Prostate gland (tissue), 2 donors: ENCODE data around the gene SIGLEC9. TPM values are rescaled to one million over a fixed set of nuclear protein-coding genes. Genes with fewer than 3 reads are reported as not detected.

ENCODE experiments used
- DNase-seq: peaks from one replicate; pipeline ENCODE4 v3.0.0-alpha.2; 2019; ENCODE audit warnings: low spot score
- H3K27ac ChIP-seq, 2 donors: fragments of 200-600 bp; sonication (generic); 2 replicates each; pipeline ENCODE4 v1.5.1; 2017 to 2019
- H3K27me3 ChIP-seq: fragments of 200-600 bp; sonication (generic); replicated peaks from 2 replicates; pipeline ENCODE4 v1.5.1; 2019; ENCODE audit not compliant: insufficient read depth
- H3K36me3 ChIP-seq, 2 donors: fragments of 200-600 bp; sonication (generic); 1 replicate in 1 of 2; 2 replicates in 1 of 2; pipeline versions ENCODE4 v1.5.1 to v1.8.1; 2017 to 2019
- H3K4me1 ChIP-seq: fragments of 200-600 bp; sonication (generic); replicated peaks from 2 replicates; pipeline ENCODE4 v1.5.1; 2019
- H3K4me3 ChIP-seq, 2 donors: fragments of 200-600 bp; sonication (generic); 2 replicates each; pipeline ENCODE4 v1.5.1; 2017 to 2019
- H3K9me3 ChIP-seq: fragments of 200-600 bp; sonication (generic); 2 replicates; pipeline ENCODE4 v1.5.1; 2017
- POLR2A ChIP-seq: fragments of 450-650 bp; IDR thresholded peaks from one replicate; pipeline ENCODE4 v1.6.1; 2016; ENCODE audit warnings: antibody characterized with exemption, mild to moderate bottlenecking
- POLR2AphosphoS5 ChIP-seq: sonication (generic); formaldehyde crosslinking; IDR thresholded peaks from one replicate; pipeline ENCODE4 v1.6.1; 2017; ENCODE audit warnings: antibody characterized with exemption
- WGBS: methylation state at CpG from one replicate; pipeline ENCODE4 v1.1.5; 2018; 5-methylcytosine and 5-hydroxymethylcytosine counted together
- intact Hi-C: fragments of 100-400 bp; cut with DNase I; formaldehyde crosslinking; loops from one replicate; pipeline ENCODE4 v1.14.2; 2022
- total RNA-seq, 2 donors: library from RNA; depleted of rRNA; stranded (reverse); fragments of >200 nt; gene quantifications; one replicate each; pipeline ENCODE4 v1.1.0, GENCODE V29; 2016
- TF ChIP-seq, protein P1 (sequence below), 4 experiments: fragments of 200-600 bp in 2 of 4; fragments of 450-650 bp in 2 of 4; sonication (generic) in 2 of 4; IDR thresholded peaks; 1 replicate in 3 of 4; 2 replicates in 1 of 4; pipeline ENCODE4 v1.5.1; 2016 to 2019; ENCODE audit warnings: antibody characterized with exemption in 4 of 4, mild to moderate bottlenecking in 2 of 4, moderate library complexity in 2 of 4

The SIGLEC9 gene
- total RNA-seq, 2 donors from 2014 or later: 0.77 to 8.2 TPM

GRCh38 chr19:51137792-51138425 lies 13.2 kb downstream of the SIGLEC9 start:
- DNase-seq: no peak
- H3K27ac ChIP-seq: no peak overlapping the region
- no peak overlapping the region for H3K4me3 ChIP-seq
- TF ChIP-seq POLR2A: no peak
- no peak for TF ChIP-seq POLR2AphosphoS5
- TF ChIP-seq, protein P1, sequence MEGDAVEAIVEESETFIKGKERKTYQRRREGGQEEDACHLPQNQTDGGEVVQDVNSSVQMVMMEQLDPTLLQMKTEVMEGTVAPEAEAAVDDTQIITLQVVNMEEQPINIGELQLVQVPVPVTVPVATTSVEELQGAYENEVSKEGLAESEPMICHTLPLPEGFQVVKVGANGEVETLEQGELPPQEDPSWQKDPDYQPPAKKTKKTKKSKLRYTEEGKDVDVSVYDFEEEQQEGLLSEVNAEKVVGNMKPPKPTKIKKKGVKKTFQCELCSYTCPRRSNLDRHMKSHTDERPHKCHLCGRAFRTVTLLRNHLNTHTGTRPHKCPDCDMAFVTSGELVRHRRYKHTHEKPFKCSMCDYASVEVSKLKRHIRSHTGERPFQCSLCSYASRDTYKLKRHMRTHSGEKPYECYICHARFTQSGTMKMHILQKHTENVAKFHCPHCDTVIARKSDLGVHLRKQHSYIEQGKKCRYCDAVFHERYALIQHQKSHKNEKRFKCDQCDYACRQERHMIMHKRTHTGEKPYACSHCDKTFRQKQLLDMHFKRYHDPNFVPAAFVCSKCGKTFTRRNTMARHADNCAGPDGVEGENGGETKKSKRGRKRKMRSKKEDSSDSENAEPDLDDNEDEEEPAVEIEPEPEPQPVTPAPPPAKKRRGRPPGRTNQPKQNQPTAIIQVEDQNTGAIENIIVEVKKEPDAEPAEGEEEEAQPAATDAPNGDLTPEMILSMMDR (IDR thresholded peaks at IDR 0.05): no peak
- H3K36me3 ChIP-seq: no peaks in the 10 kb centered on the region
- H3K4me1 ChIP-seq: no peaks in the 10 kb centered on the region
- no peaks in the 10 kb centered on the region for H3K9me3 ChIP-seq
- WGBS: 74% methylated on average over 9 of the region's 9 CpGs
- peaks cover 4% of the 10 kb centered on the region for H3K27me3 ChIP-seq
- intact Hi-C loops: no loop called here

- DNase-seq: no peak
- Histone ChIP-seq H3K4me1 (no peaks in the 10 kb centered on the region), H3K9me3 (no peaks in the 10 kb centered on the region), H3K4me3 (no peak overlapping the region), H3K36me3 (no peaks in the 10 kb centered on the region), H3K27me3 (peaks cover 4% of the 10 kb centered on the region), H3K27ac (no peak overlapping the region)
- 51% methylated on average over 6 of the region's 6 CpGs for WGBS
- no peak for TF ChIP-seq POLR2AphosphoS5
- no peak for TF ChIP-seq POLR2A
- TF ChIP-seq, protein P1 (IDR thresholded peaks at IDR 0.05): no peak
- intact Hi-C loops: no loop called here
Measured at GRCh38 chr19:51138549-51138979, 13.9 kb downstream of the SIGLEC9 start.

GRCh38 chr19:51139299-51140014 lies 14.8 kb downstream of the SIGLEC9 start:
- TF ChIP-seq POLR2AphosphoS5: no peak
- no peak for TF ChIP-seq POLR2A
- TF ChIP-seq, protein P1 (IDR thresholded peaks at IDR 0.05): no peak
- no peak overlapping the region for H3K4me3 ChIP-seq
- 75% methylated on average over 4 of the region's 4 CpGs for WGBS
- H3K9me3 ChIP-seq: no peaks in the 10 kb centered on the region
- peaks cover 4% of the 10 kb centered on the region for H3K27me3 ChIP-seq
- no peak overlapping the region for H3K27ac ChIP-seq
- no peak for DNase-seq
- intact Hi-C loops: no loop called here
- H3K4me1 ChIP-seq: no peaks in the 10 kb centered on the region
- H3K36me3 ChIP-seq: no peaks in the 10 kb centered on the region

- intact Hi-C loops: no loop called here
- Histone ChIP-seq H3K4me1 (no peaks in the 10 kb centered on the region), H3K4me3 (no peak overlapping the region), H3K36me3 (no peaks in the 10 kb centered on the region), H3K27ac (no peak overlapping the region), H3K9me3 (no peaks in the 10 kb centered on the region), H3K27me3 (peaks cover 4% of the 10 kb centered on the region)
- 26% methylated on average over 6 of the region's 6 CpGs for WGBS
- TF ChIP-seq, protein P1 (IDR thresholded peaks at IDR 0.05): no peak
- TF ChIP-seq POLR2AphosphoS5 (no peak), POLR2A (no peak)
- no peak for DNase-seq
Measured at GRCh38 chr19:51140441-51140840, 15.7 kb downstream of the SIGLEC9 start.

GRCh38 chr19:51141181-51141580 lies 16.5 kb downstream of the SIGLEC9 start:
- no peak overlapping the region for H3K27ac ChIP-seq
- TF ChIP-seq POLR2A (no peak), POLR2AphosphoS5 (no peak)
- TF ChIP-seq, protein P1 (IDR thresholded peaks at IDR 0.05): no peak
- H3K36me3 ChIP-seq: no peaks in the 10 kb centered on the region
- no peaks in the 10 kb centered on the region for H3K4me1 ChIP-seq
- intact Hi-C loops: no loop called here
- peaks cover 4% of the 10 kb centered on the region for H3K27me3 ChIP-seq
- 72% methylated on average over 6 of the region's 6 CpGs for WGBS
- DNase-seq: no peak
- no peak overlapping the region for H3K4me3 ChIP-seq
- no peaks in the 10 kb centered on the region for H3K9me3 ChIP-seq
